ENCODE results near the gene CAPN10.

GRCh38 chr2:240597419-240598181 lies 11.1 kb downstream of the CAPN10 start:
- TF ChIP-seq CTCF (IDR thresholded peaks at IDR 0.05) (no peak), POLR2A (IDR thresholded peaks at IDR 0.05) (no peak)
